Activated T-cell treated with anti-CD3 and anti-CD28 coated beads, Interleukin-2, amount 50 U/mL, for 24 hours (primary cell): ENCODE measurements around the gene TPX2.
"Not testable (repeated sequence)": the region's sequence is repeated elsewhere in the genome, so short reads cannot be mapped to it uniquely, and the experiment has no call there.

Source experiments
- DNase-seq: peaks from one replicate; pipeline ENCODE4 v3.0.0-alpha.2; 2020
- H3K27ac Mint-ChIP-seq: 2 replicates; pipeline ENCODE4 v1.8.0; 2020; ENCODE audit warnings: mild to moderate bottlenecking, mixed read lengths
- H3K27me3 Mint-ChIP-seq: 2 replicates; pipeline ENCODE4 v1.8.0; 2020; ENCODE audit warnings: mixed read lengths
- H3K36me3 Mint-ChIP-seq: 2 replicates; pipeline ENCODE4 v1.8.0; 2020; ENCODE audit warnings: low read depth, mixed read lengths
- H3K4me1 Mint-ChIP-seq: 2 replicates; pipeline ENCODE4 v1.8.0; 2020; ENCODE audit warnings: low read depth, mixed read lengths
- H3K4me3 Mint-ChIP-seq: 2 replicates; pipeline ENCODE4 v1.8.0; 2020; ENCODE audit warnings: mild to moderate bottlenecking, moderate library complexity, mixed read lengths
- H3K9me3 Mint-ChIP-seq: 2 replicates; pipeline ENCODE4 v1.8.0; 2020; ENCODE audit warnings: mixed read lengths

The TPX2 gene

GRCh38 chr20:31819083-31819784 is 80.1 kb downstream of the TPX2 start, which contains the start of gene MYLK2:
Gene MYLK2 (plus strand): TSS chr20:31819356. CDS start chr20:31819581, 225 bp downstream.
- no peak within 1 kb of the TSS for H3K4me3 Mint-ChIP-seq
- no peaks in the 10 kb centered on the region for H3K27me3 Mint-ChIP-seq
- H3K27ac Mint-ChIP-seq: no peak within 1 kb of the TSS
- DNase-seq: no peak
- no peaks in the 10 kb centered on the region for H3K9me3 Mint-ChIP-seq
- peaks cover 2% of the 10 kb centered on the region for H3K4me1 Mint-ChIP-seq
- no peaks in the 10 kb centered on the region for H3K36me3 Mint-ChIP-seq

- no peak overlapping the region for H3K27ac Mint-ChIP-seq
- no peak overlapping the region for H3K4me3 Mint-ChIP-seq
- DNase-seq: no peak
- H3K4me1 Mint-ChIP-seq: peaks cover 2% of the 10 kb centered on the region
- no peaks in the 10 kb centered on the region for H3K36me3 Mint-ChIP-seq
- no peaks in the 10 kb centered on the region for H3K27me3 Mint-ChIP-seq
- no peaks in the 10 kb centered on the region for H3K9me3 Mint-ChIP-seq
These were observed 81.1 kb downstream of the TPX2 start for GRCh38 chr20:31820228-31820627.

GRCh38 chr20:31821427-31821826 is 82.3 kb downstream of the TPX2 start:
- H3K36me3 Mint-ChIP-seq: no peaks in the 10 kb centered on the region
- peaks cover 2% of the 10 kb centered on the region for H3K4me1 Mint-ChIP-seq
- no peaks in the 10 kb centered on the region for H3K9me3 Mint-ChIP-seq
- no peaks in the 10 kb centered on the region for H3K27me3 Mint-ChIP-seq
- H3K27ac Mint-ChIP-seq: no peak overlapping the region
- H3K4me3 Mint-ChIP-seq: no peak overlapping the region
- no peak for DNase-seq

GRCh38 chr20:31822421-31823330 is 83.6 kb downstream of the TPX2 start:
- no peaks in the 10 kb centered on the region for H3K27me3 Mint-ChIP-seq
- peak; percentile 88 for DNase-seq
- no peaks in the 10 kb centered on the region for H3K36me3 Mint-ChIP-seq
- no peak overlapping the region for H3K27ac Mint-ChIP-seq
- H3K4me3 Mint-ChIP-seq: no peak overlapping the region
- peaks cover 2% of the 10 kb centered on the region for H3K4me1 Mint-ChIP-seq
- no peaks in the 10 kb centered on the region for H3K9me3 Mint-ChIP-seq

- no peaks in the 10 kb centered on the region for H3K9me3 Mint-ChIP-seq
- H3K27ac Mint-ChIP-seq: no peak overlapping the region
- H3K27me3 Mint-ChIP-seq: no peaks in the 10 kb centered on the region
- peaks cover 2% of the 10 kb centered on the region for H3K4me1 Mint-ChIP-seq
- H3K36me3 Mint-ChIP-seq: no peaks in the 10 kb centered on the region
- DNase-seq: no peak
- no peak overlapping the region for H3K4me3 Mint-ChIP-seq
These were observed 84.5 kb downstream of the TPX2 start for GRCh38 chr20:31823360-31824124.

GRCh38 chr20:31824125-31824485 is 85.0 kb downstream of the TPX2 start:
- Mint-ChIP-seq H3K27ac (no peak overlapping the region), H3K4me1 (peaks cover 2% of the 10 kb centered on the region), H3K4me3 (no peak overlapping the region), H3K9me3 (no peaks in the 10 kb centered on the region), H3K27me3 (no peaks in the 10 kb centered on the region), H3K36me3 (no peaks in the 10 kb centered on the region)
- no peak for DNase-seq

- Mint-ChIP-seq H3K4me1 (peaks cover 2% of the 10 kb centered on the region), H3K27me3 (no peaks in the 10 kb centered on the region), H3K4me3 (no peak overlapping the region), H3K9me3 (no peaks in the 10 kb centered on the region), H3K36me3 (no peaks in the 10 kb centered on the region), H3K27ac (no peak overlapping the region)
- no peak for DNase-seq
These were observed 85.6 kb downstream of the TPX2 start for GRCh38 chr20:31824554-31825313.

- no peak for DNase-seq
- H3K36me3 Mint-ChIP-seq: no peaks in the 10 kb centered on the region
- H3K27me3 Mint-ChIP-seq: no peaks in the 10 kb centered on the region
- no peak overlapping the region for H3K4me3 Mint-ChIP-seq
- no peak overlapping the region for H3K27ac Mint-ChIP-seq
- peaks cover 2% of the 10 kb centered on the region for H3K4me1 Mint-ChIP-seq
- H3K9me3 Mint-ChIP-seq: no peaks in the 10 kb centered on the region
These were observed 87.0 kb downstream of the TPX2 start for GRCh38 chr20:31826074-31826473.

- no peaks in the 10 kb centered on the region for H3K36me3 Mint-ChIP-seq
These were observed 88.0 kb downstream of the TPX2 start for GRCh38 chr20:31827059-31827458.

GRCh38 chr20:31828016-31828415 is 88.9 kb downstream of the TPX2 start:
- not testable (repeated sequence) for DNase-seq, H3K36me3 Mint-ChIP-seq, H3K4me3 Mint-ChIP-seq, H3K27me3 Mint-ChIP-seq, H3K27ac Mint-ChIP-seq, H3K4me1 Mint-ChIP-seq, H3K9me3 Mint-ChIP-seq

More at GRCh38 chr20:31827059-31827458, 88.0 kb downstream of the TPX2 start:
- H3K9me3 Mint-ChIP-seq: no peaks in the 10 kb centered on the region
- no peak overlapping the region for H3K27ac Mint-ChIP-seq
- H3K4me1 Mint-ChIP-seq: peaks cover 2% of the 10 kb centered on the region
- DNase-seq: no peak
- H3K4me3 Mint-ChIP-seq: no peak overlapping the region
- no peaks in the 10 kb centered on the region for H3K27me3 Mint-ChIP-seq

GRCh38 chr20:31829731-31830130 is 90.6 kb downstream of the TPX2 start:
- H3K4me3 Mint-ChIP-seq: no peak overlapping the region
- H3K27ac Mint-ChIP-seq: no peak overlapping the region
- H3K4me1 Mint-ChIP-seq: no peaks in the 10 kb centered on the region

GRCh38 chr20:31830406-31830981 is 91.4 kb downstream of the TPX2 start:
- no peaks in the 10 kb centered on the region for H3K9me3 Mint-ChIP-seq
- H3K4me3 Mint-ChIP-seq: no peak overlapping the region
- H3K4me1 Mint-ChIP-seq: no peaks in the 10 kb centered on the region
- no peak for DNase-seq
- H3K27me3 Mint-ChIP-seq: no peaks in the 10 kb centered on the region
- no peaks in the 10 kb centered on the region for H3K36me3 Mint-ChIP-seq
- no peak overlapping the region for H3K27ac Mint-ChIP-seq

More at GRCh38 chr20:31829731-31830130, 90.6 kb downstream of the TPX2 start:
- Mint-ChIP-seq H3K27me3 (no peaks in the 10 kb centered on the region), H3K9me3 (no peaks in the 10 kb centered on the region), H3K36me3 (no peaks in the 10 kb centered on the region)
- DNase-seq: no peak

GRCh38 chr20:31831211-31831610 is 92.1 kb downstream of the TPX2 start:
- H3K27me3 Mint-ChIP-seq: no peaks in the 10 kb centered on the region
- no peaks in the 10 kb centered on the region for H3K36me3 Mint-ChIP-seq
- peaks cover 4% of the 10 kb centered on the region for H3K4me1 Mint-ChIP-seq
- H3K9me3 Mint-ChIP-seq: no peaks in the 10 kb centered on the region
- no peak for DNase-seq
- H3K27ac Mint-ChIP-seq: no peak overlapping the region
- no peak overlapping the region for H3K4me3 Mint-ChIP-seq
